Osteocyte (in vitro differentiated cells): Measurements from ENCODE around the gene PDZK1. TPM values are rescaled to one million over a fixed set of nuclear protein-coding genes. Genes with fewer than 3 reads are reported as not detected.

Experiments used
- DNase-seq: peaks from one replicate; pipeline ENCODE4 v3.0.0; 2021; ENCODE audit warnings: mixed read lengths; ENCODE audit not compliant: unreplicated experiment; ENCODE audit errors: extremely low spot score
- H3K27ac Mint-ChIP-seq: one replicate; pipeline ENCODE4 v1.8.0; 2021; ENCODE audit warnings: mild to moderate bottlenecking, mixed read lengths; ENCODE audit not compliant: unreplicated experiment
- H3K27me3 Mint-ChIP-seq: one replicate; pipeline ENCODE4 v1.8.0; 2021; ENCODE audit warnings: mixed read lengths; ENCODE audit not compliant: unreplicated experiment
- H3K36me3 Mint-ChIP-seq: one replicate; pipeline ENCODE4 v1.8.0; 2021; ENCODE audit warnings: mixed read lengths; ENCODE audit not compliant: unreplicated experiment
- H3K4me1 Mint-ChIP-seq: one replicate; pipeline ENCODE4 v1.8.0; 2021; ENCODE audit warnings: mixed read lengths; ENCODE audit not compliant: unreplicated experiment
- H3K4me3 Mint-ChIP-seq: one replicate; pipeline ENCODE4 v1.8.0; 2021; ENCODE audit warnings: mild to moderate bottlenecking, moderate library complexity, mixed read lengths; ENCODE audit not compliant: unreplicated experiment
- H3K9me3 Mint-ChIP-seq: one replicate; pipeline ENCODE4 v1.8.0; 2021; ENCODE audit warnings: mixed read lengths; ENCODE audit not compliant: unreplicated experiment
- total RNA-seq: library from RNA; stranded (reverse); gene quantifications from 2 replicates; pipeline ENCODE4 v1.2.1, GENCODE V29; 2021
- TF ChIP-seq, protein P1 (sequence below): fragments of 200-600 bp; sonication (generic); IDR thresholded peaks from 2 replicates; pipeline ENCODE4 v1.5.0; 2021; ENCODE audit warnings: antibody characterized with exemption, mild to moderate bottlenecking, moderate library complexity

PDZK1 gene
- total RNA-seq, 1 donor from 2014 or later = 0.40 TPM

DNA sequence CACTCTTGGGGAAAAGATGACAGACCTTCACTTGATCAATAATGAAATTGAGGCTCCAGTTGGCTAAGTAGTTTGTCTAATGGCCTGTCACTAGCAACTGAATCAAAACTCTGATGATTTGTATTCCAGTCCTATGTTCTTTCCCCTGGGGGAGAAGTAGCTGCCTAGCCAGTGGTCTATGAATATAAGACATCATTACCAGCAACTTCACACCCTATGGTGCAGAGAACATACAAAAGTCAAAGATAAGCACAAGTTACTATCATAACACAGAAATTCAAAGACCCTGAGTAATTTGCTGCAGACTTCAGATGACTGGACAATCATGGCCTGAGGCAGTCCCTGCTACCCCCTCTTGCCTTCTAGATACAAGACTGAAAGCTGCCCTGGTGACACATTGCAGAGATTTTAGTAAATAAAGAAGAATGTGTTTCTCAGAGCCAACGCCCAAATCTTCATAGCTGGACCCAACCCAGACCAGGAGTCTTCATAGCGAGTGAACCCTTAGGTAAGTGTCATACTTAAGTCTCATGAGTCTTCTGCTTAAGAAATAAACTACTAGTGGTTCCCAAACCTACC is 993 bp downstream of the PDZK1 start:
- H3K9me3 Mint-ChIP-seq = no peaks in the 10 kb centered on the region
- H3K4me1 Mint-ChIP-seq = peaks cover 20% of the 10 kb centered on the region
- TF ChIP-seq, protein P1, sequence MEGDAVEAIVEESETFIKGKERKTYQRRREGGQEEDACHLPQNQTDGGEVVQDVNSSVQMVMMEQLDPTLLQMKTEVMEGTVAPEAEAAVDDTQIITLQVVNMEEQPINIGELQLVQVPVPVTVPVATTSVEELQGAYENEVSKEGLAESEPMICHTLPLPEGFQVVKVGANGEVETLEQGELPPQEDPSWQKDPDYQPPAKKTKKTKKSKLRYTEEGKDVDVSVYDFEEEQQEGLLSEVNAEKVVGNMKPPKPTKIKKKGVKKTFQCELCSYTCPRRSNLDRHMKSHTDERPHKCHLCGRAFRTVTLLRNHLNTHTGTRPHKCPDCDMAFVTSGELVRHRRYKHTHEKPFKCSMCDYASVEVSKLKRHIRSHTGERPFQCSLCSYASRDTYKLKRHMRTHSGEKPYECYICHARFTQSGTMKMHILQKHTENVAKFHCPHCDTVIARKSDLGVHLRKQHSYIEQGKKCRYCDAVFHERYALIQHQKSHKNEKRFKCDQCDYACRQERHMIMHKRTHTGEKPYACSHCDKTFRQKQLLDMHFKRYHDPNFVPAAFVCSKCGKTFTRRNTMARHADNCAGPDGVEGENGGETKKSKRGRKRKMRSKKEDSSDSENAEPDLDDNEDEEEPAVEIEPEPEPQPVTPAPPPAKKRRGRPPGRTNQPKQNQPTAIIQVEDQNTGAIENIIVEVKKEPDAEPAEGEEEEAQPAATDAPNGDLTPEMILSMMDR = no peak
- DNase-seq = no peak
- H3K27me3 Mint-ChIP-seq = no peaks in the 10 kb centered on the region
- no peaks in the 10 kb centered on the region for H3K36me3 Mint-ChIP-seq
- peak overlapping the region; percentile 50 for H3K27ac Mint-ChIP-seq
- no peak overlapping the region for H3K4me3 Mint-ChIP-seq

DNA sequence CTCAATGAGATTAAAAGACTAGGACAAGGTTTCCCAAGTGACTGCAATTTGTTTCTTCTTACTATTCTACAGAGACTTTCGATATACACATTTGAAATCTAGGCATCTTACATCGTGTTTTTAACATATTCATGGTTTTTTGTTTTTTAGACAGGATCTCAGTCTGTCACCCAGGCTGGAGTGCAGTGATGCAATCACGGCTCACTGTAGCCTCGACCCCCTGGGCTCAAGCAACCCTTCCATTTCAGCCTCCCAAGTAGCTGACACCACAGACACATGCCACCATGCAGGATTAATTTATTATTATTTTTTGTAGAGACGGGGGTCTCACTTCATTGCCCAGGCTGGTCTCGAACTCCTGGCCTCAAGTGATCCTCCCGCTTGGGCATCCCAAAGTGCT is 1.5 kb downstream of the PDZK1 start:
- Mint-ChIP-seq H3K4me3 (no peak overlapping the region), H3K9me3 (no peaks in the 10 kb centered on the region), H3K27me3 (no peaks in the 10 kb centered on the region), H3K36me3 (no peaks in the 10 kb centered on the region), H3K4me1 (peaks cover 20% of the 10 kb centered on the region), H3K27ac (no peak overlapping the region)
- TF ChIP-seq, protein P1 = no peak
- no peak for DNase-seq

DNA sequence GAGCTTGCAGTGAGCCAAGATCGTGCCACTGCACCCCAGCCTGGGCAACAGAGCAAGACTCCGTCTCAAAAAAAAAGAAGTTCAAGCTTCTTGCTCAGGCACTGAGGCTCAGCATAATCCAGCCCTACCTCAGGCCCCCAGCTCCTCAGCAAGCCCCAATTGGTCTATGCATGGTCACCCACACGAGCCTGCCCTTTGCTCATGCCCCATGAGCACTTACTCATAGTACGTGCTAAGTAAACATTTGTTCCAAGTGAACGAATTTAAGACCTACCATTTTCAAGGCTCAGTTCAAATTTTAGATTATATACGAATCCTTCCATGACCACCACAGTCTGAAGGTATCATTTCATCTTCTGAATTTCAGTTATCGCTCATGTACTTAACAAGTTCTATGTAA is 4.3 kb downstream of the PDZK1 start:
- peaks cover 4% of the 10 kb centered on the region for H3K27me3 Mint-ChIP-seq

DNA sequence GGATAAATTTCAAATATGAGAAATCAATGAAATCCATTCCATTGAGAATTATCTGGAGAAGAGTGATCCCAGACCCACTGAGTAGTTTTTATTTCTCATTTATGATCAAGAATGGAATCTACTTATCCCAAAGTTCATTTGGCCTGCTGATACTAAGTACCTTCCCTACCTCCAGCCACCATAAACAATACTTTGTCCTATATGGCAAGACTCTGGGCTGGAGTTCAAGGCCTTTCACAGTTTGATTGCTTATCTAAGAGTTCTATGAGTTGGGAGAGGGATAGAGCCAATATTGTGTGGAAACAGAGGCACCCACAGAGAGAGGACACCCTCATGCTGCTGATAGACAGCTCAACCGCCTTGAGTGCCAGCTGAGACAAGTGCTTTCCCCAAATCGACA is 5.1 kb downstream of the PDZK1 start:
- Mint-ChIP-seq H3K27me3 (peaks cover 4% of the 10 kb centered on the region), H3K4me3 (no peak overlapping the region), H3K9me3 (no peaks in the 10 kb centered on the region), H3K27ac (no peak overlapping the region), H3K36me3 (no peaks in the 10 kb centered on the region), H3K4me1 (peaks cover 18% of the 10 kb centered on the region)
- TF ChIP-seq, protein P1 = no peak
- no peak for DNase-seq

More for the DNA sequence above, 4.3 kb downstream of the PDZK1 start:
- H3K36me3 Mint-ChIP-seq = no peaks in the 10 kb centered on the region
- no peak for DNase-seq
- H3K4me3 Mint-ChIP-seq = no peak overlapping the region
- H3K4me1 Mint-ChIP-seq = peaks cover 20% of the 10 kb centered on the region
- no peaks in the 10 kb centered on the region for H3K9me3 Mint-ChIP-seq
- H3K27ac Mint-ChIP-seq = no peak overlapping the region
- TF ChIP-seq, protein P1 = no peak

DNA sequence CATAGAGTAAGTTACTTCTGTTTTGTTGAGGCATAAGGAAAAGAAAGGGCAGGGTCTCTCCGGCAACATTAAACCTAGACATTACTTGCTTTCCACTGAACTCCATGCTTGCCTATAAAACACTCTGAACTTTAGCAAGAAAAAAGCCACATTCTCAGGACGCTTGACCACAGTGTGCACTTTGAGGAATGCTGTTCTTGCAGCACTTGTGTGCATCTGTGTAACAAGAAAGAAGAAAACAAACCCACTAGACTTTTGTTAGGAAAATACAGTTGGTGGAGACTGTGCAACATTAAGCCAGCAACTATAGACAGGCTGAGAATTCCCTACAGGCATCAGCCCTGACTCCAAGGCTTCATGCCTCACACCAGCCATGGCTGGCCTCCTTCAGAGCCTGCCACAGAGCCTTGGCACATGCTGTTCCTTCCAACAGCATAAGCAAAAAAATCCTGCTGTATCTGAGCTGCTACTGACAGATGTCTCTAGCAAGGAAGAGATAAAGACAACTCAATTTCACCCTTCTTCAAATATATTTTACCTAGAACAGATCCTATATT is 5.8 kb downstream of the PDZK1 start:
- no peaks in the 10 kb centered on the region for H3K36me3 Mint-ChIP-seq
- H3K27me3 Mint-ChIP-seq = peaks cover 4% of the 10 kb centered on the region
- peaks cover 12% of the 10 kb centered on the region for H3K4me1 Mint-ChIP-seq
- H3K27ac Mint-ChIP-seq = no peak overlapping the region
- TF ChIP-seq, protein P1 = no peak
- H3K9me3 Mint-ChIP-seq = no peaks in the 10 kb centered on the region
- DNase-seq = no peak
- H3K4me3 Mint-ChIP-seq = no peak overlapping the region
